Neural progenitor cell (in vitro differentiated cells): Measurements from ENCODE around the gene TINCR.

ENCODE experiments used
- CTCF ChIP-seq: fragments of 200-600 bp; sonication (generic); IDR thresholded peaks from 2 replicates; pipeline ENCODE4 v1.5.1; 2017; ENCODE audit warnings: antibody characterized with exemption, mild to moderate bottlenecking
- EZH2 ChIP-seq: fragments of 200-600 bp; sonication (generic); IDR thresholded peaks from 2 replicates; pipeline ENCODE4 v1.6.1; 2017; ENCODE audit warnings: antibody characterized with exemption, mild to moderate bottlenecking, moderate library complexity
- EZH2phosphoT487 ChIP-seq: fragments of 200-600 bp; sonication (generic); IDR thresholded peaks from 2 replicates; pipeline ENCODE4 v1.6.1; 2017; ENCODE audit warnings: antibody characterized with exemption

DNA sequence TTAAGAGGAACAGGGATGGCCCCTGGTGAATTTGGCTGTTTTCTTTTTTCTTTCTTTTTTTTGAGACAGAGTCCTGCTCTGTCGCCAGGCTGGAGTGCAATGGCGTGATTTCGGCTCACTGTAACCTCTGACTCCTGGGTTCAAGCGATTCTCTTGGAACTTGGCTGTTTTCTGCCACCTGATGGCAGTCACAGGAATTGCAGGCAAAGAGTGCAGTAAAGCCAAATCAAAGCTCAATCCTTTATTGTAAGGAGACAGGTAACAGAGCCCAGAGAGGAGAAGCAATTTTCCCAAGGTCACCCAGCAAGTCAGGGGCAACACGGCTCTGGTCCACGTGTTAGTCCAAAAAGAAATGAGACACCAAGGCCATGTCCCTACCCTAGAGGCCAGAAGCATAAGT, 6.2 kb downstream of the TINCR start:
- peak; percentile 67 for TF ChIP-seq CTCF
- TF ChIP-seq EZH2, result no peak
- no peak for TF ChIP-seq EZH2phosphoT487
